DLD1 (cell line): ENCODE data around the gene ZNF813.
"Not testable (repeated sequence)": the region's sequence is repeated elsewhere in the genome, so short reads cannot be mapped to it uniquely, and the experiment has no call there.

ENCODE experiments used
- in situ Hi-C: cut with HindIII; loops from 2 replicates; pipeline ENCODE4 v1.10.0; 2017; ENCODE audit warnings: low sequenced_read_pairs

The ZNF813 gene

GRCh38 chr19:53467485-53468262 lies at the start of gene ZNF813:
TSS of gene ZNF813 (plus strand) at chr19:53467733. CDS start at chr19:53483823, 16,090 bp downstream.
- in situ Hi-C loops, result no loop called here

- in situ Hi-C loops, result not testable (repeated sequence)
Observed at GRCh38 chr19:53420520-53421315, 46.8 kb upstream of the ZNF813 start.

- in situ Hi-C loops, result no loop called here
Observed at GRCh38 chr19:53422551-53422950, 45.0 kb upstream of the ZNF813 start.

DNA sequence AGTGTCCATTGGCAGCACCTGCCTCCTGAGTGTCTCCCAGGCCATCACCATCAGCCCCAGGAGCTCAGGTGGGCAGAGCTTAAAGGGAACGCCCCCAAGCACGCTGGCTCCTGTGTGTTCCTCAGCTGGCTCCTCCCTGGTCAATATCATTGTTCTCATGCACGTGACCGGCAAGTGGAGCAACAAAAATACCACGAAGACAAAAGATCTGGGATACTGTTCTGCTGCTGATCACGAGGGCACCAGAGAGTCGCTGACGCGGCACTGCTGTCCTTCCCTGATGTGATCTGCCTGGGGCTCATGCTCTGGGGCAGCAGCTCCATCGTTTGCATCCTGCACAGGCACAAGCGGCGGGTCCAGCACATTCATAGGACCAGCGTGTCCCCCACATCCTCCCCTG lies 44.5 kb upstream of the ZNF813 start:
- in situ Hi-C loops, result not testable (repeated sequence)

DNA sequence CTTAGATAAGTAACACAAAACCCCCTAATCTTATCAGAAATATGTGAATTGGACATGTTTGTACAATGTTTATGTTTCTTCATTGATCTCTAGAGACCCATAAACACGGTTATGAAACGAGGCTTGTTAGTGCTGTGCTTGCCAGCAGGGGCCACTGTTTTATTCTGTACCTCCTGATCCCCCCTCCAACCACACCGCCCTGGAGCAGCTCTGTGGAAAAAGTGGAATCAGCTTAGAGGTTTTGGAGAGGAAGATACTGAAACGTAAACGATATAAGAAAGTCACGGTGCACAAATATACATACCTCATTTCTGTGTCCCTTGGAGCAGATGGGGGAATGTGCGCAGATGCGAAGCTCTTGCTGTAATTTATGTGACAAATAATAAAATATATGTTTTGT lies 43.9 kb upstream of the ZNF813 start:
- in situ Hi-C loops, result not testable (repeated sequence)

- in situ Hi-C loops, result no loop called here
Observed at GRCh38 chr19:53424968-53425597, 42.5 kb upstream of the ZNF813 start.

- in situ Hi-C loops, result no loop called here
Observed at GRCh38 chr19:53431399-53432087, 36.0 kb upstream of the ZNF813 start, which contains the start of gene ZNF761. TSS of gene ZNF761 (plus strand) at chr19:53431984. CDS start at chr19:53447269, 15,285 bp downstream.

DNA sequence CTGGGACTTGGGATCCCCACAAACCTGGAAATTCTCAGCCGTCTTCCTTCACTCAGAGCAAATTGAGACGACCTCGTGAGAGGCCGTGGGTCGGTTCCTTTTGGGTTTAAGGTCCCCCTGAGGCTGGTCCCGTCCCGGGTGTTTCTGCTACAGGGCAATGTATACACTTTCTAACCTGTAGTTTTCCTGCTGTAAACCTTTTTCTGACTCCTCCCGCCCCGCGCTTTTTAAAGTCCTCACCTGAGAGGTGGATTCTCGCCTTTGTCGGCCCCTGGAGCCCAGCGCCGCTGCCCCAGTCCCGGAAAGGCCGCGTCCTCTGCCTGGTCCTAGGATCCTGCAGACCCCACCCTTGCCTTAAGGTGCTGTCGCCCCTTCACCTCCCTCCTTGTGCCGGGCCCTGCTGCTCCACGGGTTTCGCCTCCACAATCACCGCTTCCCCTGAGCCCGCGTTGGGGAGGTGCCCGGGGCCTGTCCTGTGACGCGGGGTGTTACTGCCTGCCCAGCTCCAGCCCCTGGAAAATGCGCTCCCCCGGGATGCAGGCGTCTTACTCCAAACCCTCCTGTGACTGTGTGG lies 35.4 kb upstream of the ZNF813 start:
- in situ Hi-C loops, result no loop called here

DNA sequence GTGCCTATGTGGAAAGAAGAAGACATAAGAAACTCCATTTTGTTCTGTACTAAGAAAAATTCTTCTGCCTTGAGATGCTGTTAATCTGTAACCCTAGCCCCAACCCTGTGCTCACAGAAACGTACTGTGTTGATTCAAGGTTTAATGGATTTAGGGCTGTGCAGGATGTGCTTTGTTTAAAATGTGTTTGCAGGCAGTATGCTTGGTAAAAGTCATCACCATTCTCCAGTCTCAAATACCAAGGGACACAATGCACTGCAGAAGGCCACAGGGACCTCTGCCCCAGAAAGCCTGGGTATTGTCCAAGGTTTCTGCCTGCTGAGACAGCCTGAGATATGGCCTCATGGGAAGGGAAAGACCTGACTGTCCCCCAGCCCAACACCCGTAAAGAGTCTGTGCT lies 23.7 kb upstream of the ZNF813 start:
- in situ Hi-C loops, result not testable (repeated sequence)

DNA sequence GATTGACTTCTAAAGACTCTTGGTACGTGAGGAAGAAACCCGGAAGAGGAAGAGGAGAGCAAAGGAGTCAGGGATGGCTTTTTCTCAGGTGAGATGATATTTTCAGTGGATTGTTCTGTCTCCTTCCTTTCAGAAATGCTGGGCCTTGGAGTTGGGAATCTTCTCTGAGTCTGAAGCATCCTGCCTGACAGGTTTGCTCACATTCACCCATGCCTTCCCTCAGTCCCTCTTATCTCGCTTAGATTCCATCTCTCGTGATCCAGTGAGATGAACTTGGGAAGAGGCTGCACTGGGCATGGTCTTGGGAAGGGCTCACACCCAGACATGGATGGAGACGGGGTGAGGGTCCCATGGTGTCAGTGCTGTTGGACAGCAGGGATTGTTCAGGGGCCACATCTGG lies 20.3 kb upstream of the ZNF813 start:
- in situ Hi-C loops, result not testable (repeated sequence)

- in situ Hi-C loops, result no loop called here
Observed at GRCh38 chr19:53455828-53456227, 11.7 kb upstream of the ZNF813 start.

- in situ Hi-C loops, result not testable (repeated sequence)
Observed at GRCh38 chr19:53460131-53460721, 7.3 kb upstream of the ZNF813 start.

DNA sequence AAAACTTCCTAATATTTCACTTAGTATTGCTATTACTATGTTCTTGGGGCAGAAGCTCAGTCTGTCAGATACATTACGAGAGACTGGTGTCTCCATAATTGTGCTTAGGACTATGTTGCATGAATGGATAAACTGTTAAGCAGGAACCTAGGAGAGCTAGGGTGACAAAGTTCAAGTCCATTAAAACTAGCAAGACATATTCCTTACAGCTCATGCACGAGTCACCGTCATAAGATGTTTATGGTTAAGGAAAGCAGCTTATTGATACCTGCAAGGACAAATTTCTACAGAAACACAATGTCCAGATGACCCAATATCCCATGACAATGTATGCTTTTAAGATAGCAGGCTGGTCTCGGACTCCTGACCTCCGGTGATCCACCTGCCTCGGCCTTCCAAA lies 5.7 kb upstream of the ZNF813 start:
- in situ Hi-C loops, result no loop called here

DNA sequence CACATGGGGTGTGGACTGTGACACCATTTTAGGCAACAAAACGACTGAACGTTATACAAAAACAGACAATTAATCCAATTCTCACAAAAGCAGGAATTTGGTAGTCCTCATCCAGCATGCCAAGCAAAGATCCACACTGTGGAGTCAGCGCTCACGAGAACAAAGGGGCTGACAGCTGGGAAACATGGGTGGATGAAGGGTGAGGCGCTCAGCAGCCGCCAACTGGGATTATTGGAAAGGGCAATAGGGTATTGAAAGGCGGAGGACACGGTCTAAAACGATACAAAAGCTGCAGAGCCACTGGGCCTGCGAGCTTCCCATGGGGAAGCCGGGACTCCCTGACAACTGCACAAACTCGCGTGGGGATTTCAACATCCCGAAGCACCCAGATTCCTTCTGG lies 4.7 kb upstream of the ZNF813 start:
- in situ Hi-C loops, result no loop called here

GRCh38 chr19:53463263-53463662 lies 4.3 kb upstream of the ZNF813 start:
- in situ Hi-C loops, result no loop called here

DNA sequence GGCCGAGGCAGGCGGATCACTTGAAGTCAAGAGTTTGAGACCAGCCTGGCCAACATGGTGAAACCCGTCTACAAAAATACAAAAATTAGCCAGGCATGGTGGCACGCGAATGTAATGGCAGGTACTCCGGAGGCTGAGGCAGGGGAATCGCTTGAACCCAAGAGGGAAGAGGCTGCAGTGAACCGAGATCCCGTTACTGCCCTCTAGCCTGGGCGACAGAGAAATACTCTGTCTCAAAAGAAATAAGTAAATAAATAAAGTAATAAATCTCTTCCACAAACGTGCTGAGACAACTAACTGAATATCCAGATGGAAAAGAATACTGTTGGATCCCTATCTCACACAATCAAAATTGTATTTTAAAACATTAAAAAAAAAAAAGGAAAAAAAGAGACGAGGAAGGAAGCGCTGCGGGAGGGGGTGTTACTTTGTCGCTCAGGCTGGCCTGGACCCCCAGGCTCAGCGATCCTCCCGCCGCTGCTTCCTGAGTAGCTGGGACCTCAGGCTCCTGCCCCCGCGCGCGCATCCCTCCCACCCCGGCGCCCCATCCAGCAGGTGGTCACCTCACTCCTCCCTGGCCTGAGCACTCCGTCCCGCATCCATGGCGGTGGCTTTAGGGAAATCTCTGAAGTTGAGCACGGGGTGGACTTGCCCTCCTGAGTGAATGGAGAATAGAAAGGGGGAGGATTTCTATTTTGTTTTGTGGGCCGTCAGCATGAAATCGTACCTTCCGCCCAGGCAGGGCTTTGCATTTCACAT lies 628 bp upstream of the ZNF813 start:
- in situ Hi-C loops, result no loop called here

GRCh38 chr19:53468628-53469027 lies 1.1 kb downstream of the ZNF813 start:
- in situ Hi-C loops, result not testable (repeated sequence)

DNA sequence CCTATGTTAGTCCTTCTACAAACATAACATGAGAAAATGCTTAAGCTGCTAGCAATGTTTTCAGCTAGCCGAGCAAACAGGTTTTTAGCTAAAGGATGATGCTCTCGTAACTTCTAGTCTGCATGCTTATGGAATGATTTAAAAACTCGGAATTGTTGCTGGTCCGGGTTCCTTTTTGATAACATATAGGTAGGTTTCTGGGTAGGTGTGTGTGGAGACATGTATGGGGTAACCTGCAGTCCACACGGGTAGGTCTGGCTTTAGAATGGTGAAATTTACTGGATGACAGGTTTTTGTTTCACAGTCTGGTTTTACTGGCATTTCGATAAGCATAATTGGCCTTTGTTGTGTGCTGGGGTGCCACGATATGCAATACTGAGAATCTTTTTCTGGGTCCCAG lies 4.4 kb downstream of the ZNF813 start:
- in situ Hi-C loops, result no loop called here

DNA sequence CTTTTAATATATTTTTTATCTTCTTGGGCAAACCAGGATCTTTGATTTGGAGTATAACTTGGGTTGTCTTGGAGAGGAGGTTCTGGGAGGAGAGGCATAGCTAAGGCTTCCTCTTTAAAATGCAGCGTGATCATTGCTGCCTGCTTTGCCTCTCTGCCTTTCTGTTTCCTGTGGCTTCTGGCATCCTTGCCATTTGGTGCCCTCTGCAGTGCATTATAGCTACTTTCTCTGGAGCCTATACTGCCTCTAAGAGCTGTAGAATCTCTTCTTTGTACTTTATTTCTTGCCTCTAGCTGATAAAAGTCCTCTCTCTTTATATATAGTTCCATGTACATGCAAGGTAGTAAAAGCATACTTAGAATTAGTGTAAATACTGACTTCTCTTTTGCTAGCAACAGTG lies 7.3 kb downstream of the ZNF813 start:
- in situ Hi-C loops, result not testable (repeated sequence)

DNA sequence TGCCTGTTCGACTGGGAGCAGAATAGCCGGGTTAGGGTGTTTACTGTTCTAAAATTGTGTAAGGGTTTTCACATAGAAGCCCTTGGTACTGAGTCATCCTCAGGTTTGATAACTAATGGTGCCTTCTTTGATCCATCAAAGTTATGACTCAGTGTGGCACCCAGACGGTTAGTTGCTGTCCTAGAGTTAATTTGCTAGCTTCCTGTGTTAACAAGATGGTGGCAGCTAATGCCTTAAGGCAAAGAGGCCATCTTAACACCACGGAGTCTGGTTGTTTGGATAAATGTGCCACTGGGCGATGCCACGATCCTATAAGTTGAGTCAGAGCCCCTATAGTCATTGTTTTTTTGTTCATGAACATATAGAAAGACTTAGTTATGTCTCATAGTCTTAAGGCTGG lies 7.9 kb downstream of the ZNF813 start:
- in situ Hi-C loops, result not testable (repeated sequence)
